K562 (cell line): ENCODE measurements around the gene CACNA1C. TPM values are rescaled to one million over a fixed set of nuclear protein-coding genes. Genes with fewer than 3 reads are reported as not detected.

Experiments used
- ATAC-seq: fragments of 200-7000 bp; cut with Tn5 transposase; 3 replicates; pipeline ENCODE4 v1.9.1; 2020; ENCODE audit warnings: moderate library complexity
- BruUV-seq: library from RNA; stranded (reverse); fragments of 400-500 nt; replicated peaks from 2 replicates; lab custom pipeline; 2021; lab: Mats Ljungman, UMichigan
- CTCF ChIA-PET: fragments of 300-600 bp; formaldehyde crosslinking; extraction: SDS; loops from one replicate; lab custom pipeline; 2021; ENCODE audit warnings: low intra/inter-chr PET ratio; lab: Yijun Ruan, JAX
- POLR2A ChIA-PET: fragments of 300-600, 350-650 bp; sonication (Branson Sonifier 250); formaldehyde crosslinking; extraction: SDS; loops from one replicate; lab custom pipeline; 2021; ENCODE audit warnings: antibody characterized with exemption, inconsistent platforms; lab: Yijun Ruan, JAX
- DNase-seq, 4 experiments: peaks; one replicate each; pipeline versions ENCODE4 v3.0.0 to v3.0.0-alpha.2; 2011 to 2018; ENCODE audit warnings: low spot score in 3 of 4, mixed read lengths in 3 of 4; ENCODE audit errors: extremely low read depth in 1 of 4
- FAIRE-seq: peaks from 2 replicates; lab custom pipeline; 2011; peaks lifted over from hg19 to GRCh38; lab: Jason Lieb, UNC
- H2AFZ ChIP-seq: 2 replicates; pipeline ENCODE4 v1.6.0; 2011; ENCODE audit warnings: low read depth, low read length, control low read depth, inconsistent platforms
- H3K27ac ChIP-seq: fragments of 200-600 bp; 3 replicates; pipeline ENCODE4 v1.8.0; 2011; ENCODE audit warnings: low read depth, mild to moderate bottlenecking, control low read depth, inconsistent platforms, low read length, moderate library complexity, mixed read lengths; ENCODE audit errors: extremely low read depth
- H3K27me3 ChIP-seq, 2 experiments: fragments of 300-600 bp in 1 of 2; 2 replicates in 1 of 2; 3 replicates in 1 of 2; pipeline versions ENCODE4 v1.6.0 to v1.8.0; 2011; ENCODE audit warnings: inconsistent platforms in 2 of 2, low read length in 2 of 2, mild to moderate bottlenecking in 1 of 2, mixed read lengths in 1 of 2, moderate library complexity in 1 of 2; ENCODE audit not compliant: control insufficient read depth in 2 of 2, insufficient read depth in 2 of 2
- H3K36me3 ChIP-seq: fragments of 300-600 bp; 3 replicates; pipeline ENCODE4 v1.8.0; 2011; ENCODE audit warnings: mild to moderate bottlenecking, low read length, inconsistent platforms; ENCODE audit not compliant: control insufficient read depth, insufficient read depth
- H3K4me1 ChIP-seq, 2 experiments: fragments of 200-600 bp in 1 of 2; replicated peaks in 1 of 2; 2 replicates in 1 of 2; 3 replicates in 1 of 2; pipeline versions ENCODE4 v1.5.1 to v1.8.0; 2011; ENCODE audit warnings: inconsistent platforms in 2 of 2, low read length in 2 of 2, mild to moderate bottlenecking in 1 of 2, mixed read lengths in 1 of 2, moderate library complexity in 1 of 2; ENCODE audit not compliant: control insufficient read depth in 2 of 2, insufficient read depth in 2 of 2
- H3K4me2 ChIP-seq: 2 replicates; pipeline ENCODE4 v1.6.1; 2011; ENCODE audit warnings: low read length, control low read depth, inconsistent platforms, mixed read lengths; ENCODE audit not compliant: insufficient read depth
- H3K4me3 ChIP-seq: fragments of 200-600 bp; sonication (generic), shearing (Covaris generic); 2 replicates; pipeline ENCODE4 v1.5.1; 2016; ENCODE audit warnings: control low read depth, inconsistent platforms
- H3K79me2 ChIP-seq: fragments of 200-600 bp; 3 replicates; pipeline ENCODE4 v1.8.0; 2011; ENCODE audit warnings: low read length, inconsistent platforms; ENCODE audit not compliant: control insufficient read depth, insufficient read depth
- H3K9ac ChIP-seq, 2 experiments: 2 replicates each; pipeline versions ENCODE4 v1.6.0 to v1.6.1; 2011; ENCODE audit warnings: low read depth in 2 of 2, low read length in 2 of 2, control low read depth in 1 of 2, inconsistent platforms in 1 of 2, mild to moderate bottlenecking in 1 of 2, mixed read lengths in 1 of 2; ENCODE audit not compliant: insufficient read depth in 1 of 2
- H3K9me1 ChIP-seq: one replicate; pipeline ENCODE4 v1.6.0; 2011; ENCODE audit warnings: inconsistent platforms, mild to moderate bottlenecking, low read length, moderate library complexity; ENCODE audit not compliant: control insufficient read depth, insufficient read depth
- H3K9me3 ChIP-seq: replicated peaks from 2 replicates; pipeline ENCODE4 v1.5.1; 2011; ENCODE audit warnings: low read depth, low read length, inconsistent platforms; ENCODE audit not compliant: control insufficient read depth, insufficient read depth
- H4K20me1 ChIP-seq: replicated peaks from 2 replicates; pipeline ENCODE4 v1.6.1; 2011; ENCODE audit warnings: low read length, inconsistent platforms, mixed read lengths; ENCODE audit not compliant: control insufficient read depth, insufficient read depth
- KLF6 ChIP-seq: fragments of 250-450 bp; sonication (Bioruptor Pico); IDR thresholded peaks from 2 replicates; pipeline ENCODE4 v1.4.0; 2020; ENCODE audit warnings: mild to moderate bottlenecking, moderate library complexity, borderline replicate concordance
- PHF21A ChIP-seq: fragments of 450-650 bp; IDR thresholded peaks from 2 replicates; pipeline ENCODE4 v1.6.1; 2017; ENCODE audit warnings: low read depth, borderline replicate concordance
- PREB ChIP-seq: sonication (generic); formaldehyde crosslinking; IDR thresholded peaks from 2 replicates; pipeline ENCODE4 v1.8.1; 2023; ENCODE audit warnings: mild to moderate bottlenecking, missing genetic modification reagents
- PURB ChIP-seq: sonication (generic); formaldehyde crosslinking; IDR thresholded peaks from 2 replicates; pipeline ENCODE4 v1.9.0; 2021; ENCODE audit warnings: low read depth, mild to moderate bottlenecking, missing genetic modification reagents
- ZNF449 ChIP-seq: fragments of 250-450 bp; sonication (Bioruptor Pico); IDR thresholded peaks from 2 replicates; pipeline ENCODE4 v1.8.0; 2022; ENCODE audit warnings: moderate library complexity, mild to moderate bottlenecking, inconsistent platforms
- WGBS: fragments of 100-300 bp; shearing (Covaris generic); methylation state at CpG from one replicate; pipeline ENCODE4 v1.1.6; 2016; ENCODE audit warnings: low coverage, mixed read lengths; ENCODE audit not compliant: insufficient coverage; ENCODE audit errors: missing lambda C conversion rate; 5-methylcytosine and 5-hydroxymethylcytosine counted together
- in situ Hi-C: fragments of 300-500 bp; cut with MboI; formaldehyde crosslinking; loops from 4 replicates; pipeline ENCODE4 v1.15.0; 2018; ENCODE audit warnings: inconsistent platforms, mixed read lengths
- intact Hi-C: fragments of 100-400 bp; cut with micrococcal nuclease; formaldehyde crosslinking; loops from 2 replicates; pipeline ENCODE4 v1.14.2; 2022
- polyA plus RNA-seq, 8 experiments: library from polyadenylated mRNA; depleted of rRNA in 4 of 8; stranded (reverse) in 5 of 8; unstranded in 3 of 8; fragments of >200 nt; fragmentation: Nextera tagmentation in 2 of 8; fragmentation: Illumina TruSeq in 1 of 8; extraction: Ambion mirVana in 2 of 8; extraction: Trizol in 1 of 8; gene quantifications; 2 replicates each; pipeline versions ENCODE4 v1.2.1 to v1.2.3, GENCODE V29; 2011 to 2014; ENCODE audit warnings: inconsistent platforms in 1 of 8, missing spikeins in 1 of 8
- total RNA-seq, 7 experiments: library from RNA; depleted of rRNA in 6 of 7; stranded (reverse); fragments of >200 nt in 6 of 7; fragmentation: Illumina TruSeq in 2 of 7; extraction: Trizol in 2 of 7; gene quantifications; 2 replicates each; pipeline versions ENCODE4 v1.2.1 to v1.2.3, GENCODE V29; 2011 to 2021; ENCODE audit warnings: low replicate concordance in 1 of 7

CACNA1C gene
- total and polyA plus RNA-seq, 9 of the 15 experiments (the other 6 are each of a cell fraction or from before 2014, with no cell fraction given) = not detected

DNA sequence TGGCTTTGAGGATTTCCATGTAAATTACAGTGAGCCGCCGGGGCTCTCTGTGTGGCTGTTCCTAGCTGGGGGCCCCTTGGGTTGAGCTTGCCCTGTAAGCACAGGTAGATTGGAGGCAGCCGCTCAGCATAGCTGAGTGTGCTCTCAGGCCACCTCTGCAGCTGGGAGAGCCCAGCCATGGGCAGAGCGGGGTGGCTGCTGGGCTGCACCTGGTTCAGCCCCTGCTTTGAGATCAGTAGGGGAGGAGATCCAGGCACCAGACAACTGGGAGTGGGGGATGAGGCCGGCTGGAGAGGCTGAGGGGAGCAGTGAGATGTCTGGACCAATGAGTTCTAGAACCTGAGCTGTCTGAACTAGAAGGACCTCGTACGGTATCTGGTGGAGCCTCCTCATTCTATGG, 44.8 kb downstream of the CACNA1C start (continued):
- TF ChIP-seq ZNF449 (CRISPR knock-in tag) (no peak), KLF6 (CRISPR knock-in tag) (no peak), PURB (CRISPR knock-in tag) (no peak), PHF21A (no peak)
- TF ChIP-seq, all 486 proteins: peak for 0

DNA sequence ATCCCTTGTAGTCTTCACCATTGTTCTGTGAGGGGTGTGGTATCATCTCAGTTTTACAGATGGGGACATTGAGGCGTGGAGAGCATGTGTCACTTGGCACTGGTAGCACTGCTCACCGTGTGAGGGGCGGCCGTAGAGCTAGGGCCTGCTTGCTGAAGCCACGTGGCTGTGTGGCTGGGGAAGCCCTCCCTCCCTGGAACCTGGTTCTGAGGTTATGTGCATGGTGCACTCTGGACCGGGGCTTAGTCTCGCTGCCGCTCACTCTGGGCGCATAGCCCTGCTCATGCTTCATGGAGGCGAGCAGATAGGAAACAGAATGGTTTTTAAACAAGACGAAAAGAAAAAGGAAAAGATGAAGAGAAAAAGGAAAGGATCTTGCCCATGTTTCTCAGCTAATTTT, 46.1 kb downstream of the CACNA1C start:
- no peak for TF ChIP-seq PREB
- BruUV-seq = no TSS peak
- H2AFZ ChIP-seq = no peak overlapping the region
- no peaks in the 10 kb centered on the region for H3K36me3 ChIP-seq
- no peak overlapping the region for H3K4me2 ChIP-seq
- no peaks in the 10 kb centered on the region for H3K4me1 ChIP-seq
- H3K27me3 ChIP-seq = peaks cover 0 to 23% of the 10 kb centered on the region in 2 experiments; a peak in 1 of 5 replicates
- H3K9me3 ChIP-seq = no peaks in the 10 kb centered on the region
- H3K9ac ChIP-seq = no peak overlapping the region
- no peaks in the 10 kb centered on the region for H3K9me1 ChIP-seq
- H4K20me1 ChIP-seq = no peaks in the 10 kb centered on the region
- CTCF ChIA-PET = no interaction called here
- POLR2A ChIA-PET = no interaction called here
- DNase-seq = no peak
- no peaks in the 10 kb centered on the region for H3K79me2 ChIP-seq
- H3K27ac ChIP-seq = no peak overlapping the region
- in situ Hi-C loops (no loop called here), intact Hi-C loops (no loop called here)
- no peak for ATAC-seq
- no peak for FAIRE-seq
- WGBS = 0% methylated on average over 11 of the region's 11 CpGs
- H3K4me3 ChIP-seq = no peak overlapping the region
